NCI-H2171 (cell line): ENCODE results near the gene C5orf58.
"Not testable (repeated sequence)": the region's sequence is repeated elsewhere in the genome, so short reads cannot be mapped to it uniquely, and the experiment has no call there.

ENCODE experiments used
- DNase-seq: peaks from one replicate; lab custom pipeline; 2025; lab: John Stamatoyannopoulos, UW

The C5orf58 gene

GRCh38 chr5:170223906-170224305 lies 8.9 kb upstream of the C5orf58 start:
- DNase-seq, result no peak

- peak; percentile 17 for DNase-seq
These were observed 7.3 kb upstream of the C5orf58 start for GRCh38 chr5:170225326-170226128.

- DNase-seq, result no peak
These were observed 6.6 kb upstream of the C5orf58 start for GRCh38 chr5:170226129-170226615.

GRCh38 chr5:170226661-170227060 lies 6.1 kb upstream of the C5orf58 start:
- no peak for DNase-seq

- no peak for DNase-seq
These were observed 3.9 kb upstream of the C5orf58 start for GRCh38 chr5:170228762-170229435.

GRCh38 chr5:170233358-170233892 lies 640 bp downstream of the C5orf58 start:
- no peak for DNase-seq

GRCh38 chr5:170235876-170236864 lies 3.4 kb downstream of the C5orf58 start:
- no peak for DNase-seq

GRCh38 chr5:170238456-170239196 lies 5.8 kb downstream of the C5orf58 start:
- no peak for DNase-seq

- not testable (repeated sequence) for DNase-seq
These were observed 12.7 kb downstream of the C5orf58 start for GRCh38 chr5:170245436-170245835.

- no peak for DNase-seq
These were observed 13.5 kb downstream of the C5orf58 start for GRCh38 chr5:170246126-170246870.

- DNase-seq, result no peak
These were observed 14.6 kb downstream of the C5orf58 start for GRCh38 chr5:170247363-170247762.

- no peak for DNase-seq
These were observed 15.6 kb downstream of the C5orf58 start for GRCh38 chr5:170248172-170248930.

GRCh38 chr5:170248931-170249227 lies 16.1 kb downstream of the C5orf58 start:
- DNase-seq, result not testable (repeated sequence)

GRCh38 chr5:170249355-170249754 lies 16.6 kb downstream of the C5orf58 start:
- no peak for DNase-seq

- no peak for DNase-seq
These were observed 18.1 kb downstream of the C5orf58 start for GRCh38 chr5:170250810-170251317.

GRCh38 chr5:170251462-170251861 lies 18.7 kb downstream of the C5orf58 start:
- no peak for DNase-seq

GRCh38 chr5:170252109-170252508 lies 19.3 kb downstream of the C5orf58 start:
- no peak for DNase-seq

- no peak for DNase-seq
These were observed 20.1 kb downstream of the C5orf58 start for GRCh38 chr5:170252720-170253350.

GRCh38 chr5:170254056-170254455 lies 21.3 kb downstream of the C5orf58 start:
- DNase-seq, result no peak
